Measurements from ENCODE around the gene DCAF4.
A peak's percentile ranks its signal among the peaks of the same experiment; 100 is the strongest.

DCAF4 gene

DNA sequence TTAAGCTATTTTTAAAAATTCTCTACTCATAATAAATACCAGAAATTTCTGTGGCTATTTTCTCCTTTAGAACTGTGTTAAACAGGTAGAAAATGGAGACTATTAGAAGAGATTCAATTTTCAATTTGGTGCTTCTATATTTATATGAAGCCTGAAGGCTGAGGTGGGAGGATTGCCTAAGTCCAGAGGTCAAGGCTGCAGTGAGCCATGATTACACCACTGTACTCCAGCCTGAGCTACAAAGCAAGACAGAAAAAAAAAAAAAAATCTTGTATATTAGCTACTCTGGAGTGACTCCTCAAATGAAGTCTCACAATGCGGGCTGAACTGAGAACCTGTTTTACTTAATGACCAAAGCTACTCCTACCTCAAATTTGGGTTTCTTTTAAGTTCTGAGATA lies 22.5 kb upstream of the DCAF4 start:
- no peak overlapping the region for H3K4me3 ChIP-seq (ENCODE audit: low read depth, low read length)
- TF ChIP-seq, protein P1, sequence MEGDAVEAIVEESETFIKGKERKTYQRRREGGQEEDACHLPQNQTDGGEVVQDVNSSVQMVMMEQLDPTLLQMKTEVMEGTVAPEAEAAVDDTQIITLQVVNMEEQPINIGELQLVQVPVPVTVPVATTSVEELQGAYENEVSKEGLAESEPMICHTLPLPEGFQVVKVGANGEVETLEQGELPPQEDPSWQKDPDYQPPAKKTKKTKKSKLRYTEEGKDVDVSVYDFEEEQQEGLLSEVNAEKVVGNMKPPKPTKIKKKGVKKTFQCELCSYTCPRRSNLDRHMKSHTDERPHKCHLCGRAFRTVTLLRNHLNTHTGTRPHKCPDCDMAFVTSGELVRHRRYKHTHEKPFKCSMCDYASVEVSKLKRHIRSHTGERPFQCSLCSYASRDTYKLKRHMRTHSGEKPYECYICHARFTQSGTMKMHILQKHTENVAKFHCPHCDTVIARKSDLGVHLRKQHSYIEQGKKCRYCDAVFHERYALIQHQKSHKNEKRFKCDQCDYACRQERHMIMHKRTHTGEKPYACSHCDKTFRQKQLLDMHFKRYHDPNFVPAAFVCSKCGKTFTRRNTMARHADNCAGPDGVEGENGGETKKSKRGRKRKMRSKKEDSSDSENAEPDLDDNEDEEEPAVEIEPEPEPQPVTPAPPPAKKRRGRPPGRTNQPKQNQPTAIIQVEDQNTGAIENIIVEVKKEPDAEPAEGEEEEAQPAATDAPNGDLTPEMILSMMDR (conservative IDR thresholded peaks at IDR 0.05; ENCODE audit: low read depth, low read length): no peak

DNA sequence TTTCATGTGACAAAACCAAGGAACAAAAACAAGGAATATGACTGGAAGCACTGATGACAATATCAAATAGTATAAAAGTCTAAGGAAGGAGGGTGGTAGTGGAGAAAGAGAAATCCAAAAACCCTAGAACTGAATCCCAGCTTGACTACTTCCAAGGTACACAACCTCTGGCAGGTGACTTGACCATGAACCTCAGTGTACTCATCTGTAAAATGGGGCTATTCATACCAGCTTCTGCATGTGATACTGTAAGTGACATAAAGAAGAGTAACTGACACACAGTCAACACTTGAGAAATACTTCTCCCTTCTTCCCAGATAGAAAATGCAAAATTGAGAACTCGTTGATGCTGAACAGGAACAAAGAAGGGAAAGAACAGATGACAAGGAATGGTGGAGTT lies 22.0 kb upstream of the DCAF4 start:
- TF ChIP-seq, protein P1 (conservative IDR thresholded peaks at IDR 0.05; ENCODE audit: low read depth, low read length): no peak
- no peak overlapping the region for H3K4me3 ChIP-seq (ENCODE audit: low read depth, low read length)
- no peak for DNase-seq (ENCODE audit: low read depth)

More for the DNA sequence above, 22.5 kb upstream of the DCAF4 start:
- DNase-seq (ENCODE audit: low read depth): peak; percentile 26

DNA sequence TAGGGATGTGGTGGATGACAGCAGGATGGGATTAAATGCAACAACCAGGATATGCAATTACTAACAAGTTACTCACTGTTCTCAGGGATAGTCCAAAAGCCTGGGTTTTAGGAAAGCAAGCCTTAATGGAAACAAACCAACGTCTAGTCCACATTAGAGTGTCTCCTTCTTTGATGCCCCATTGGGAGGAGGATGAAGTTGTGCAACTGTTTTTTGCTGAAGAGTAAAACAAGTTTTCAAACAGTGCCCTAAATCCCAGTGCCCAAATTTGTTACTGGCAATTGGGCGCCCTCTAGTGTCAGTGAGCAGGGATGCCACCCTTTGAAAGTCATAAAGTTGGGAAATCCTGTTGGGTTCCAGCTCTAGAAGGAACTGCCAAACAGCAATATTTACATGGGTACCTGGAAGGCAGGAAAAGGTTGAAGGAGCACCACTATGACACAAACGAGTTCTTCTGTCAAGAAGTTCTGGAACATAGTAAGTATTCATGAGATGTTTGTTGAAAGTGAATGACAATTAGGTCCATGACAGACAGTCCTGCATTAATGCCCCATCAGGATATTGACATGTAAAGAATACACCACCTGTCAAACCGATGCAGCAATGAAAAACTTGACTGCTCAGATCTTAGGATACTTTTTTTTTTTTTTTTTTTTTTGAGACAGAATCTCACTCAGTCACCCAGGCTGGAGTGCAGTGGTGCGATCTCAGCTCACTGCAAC lies 21.3 kb upstream of the DCAF4 start:
- TF ChIP-seq, protein P1 (conservative IDR thresholded peaks at IDR 0.05; ENCODE audit: low read depth, low read length): peak; percentile 97
- peak; percentile 89 for DNase-seq (ENCODE audit: low read depth)
- H3K4me3 ChIP-seq (ENCODE audit: low read depth, low read length): no peak overlapping the region

DNA sequence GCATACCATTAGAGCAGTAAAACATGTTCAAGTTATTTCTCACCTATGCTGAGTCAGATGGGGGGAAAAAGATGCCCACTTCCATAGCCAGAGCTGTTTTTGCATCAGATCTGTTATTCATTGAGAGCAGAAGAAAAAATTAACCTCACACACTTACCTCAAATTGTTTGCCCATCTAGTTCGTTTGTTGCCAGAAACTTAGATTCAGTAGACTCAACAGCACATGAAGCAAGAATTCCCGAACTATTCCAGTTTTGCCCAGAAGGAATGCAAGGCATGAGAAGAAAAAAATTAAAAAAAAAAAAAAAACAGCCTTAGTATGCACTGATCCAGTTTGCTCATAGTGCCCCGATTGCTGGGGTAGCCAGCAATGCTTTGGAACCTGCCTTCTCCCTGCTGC lies 19.9 kb upstream of the DCAF4 start:
- H3K4me3 ChIP-seq (ENCODE audit: low read depth, low read length): no peak overlapping the region
- TF ChIP-seq, protein P1 (conservative IDR thresholded peaks at IDR 0.05; ENCODE audit: low read depth, low read length): no peak
- peak; percentile 66 for DNase-seq (ENCODE audit: low read depth)

DNA sequence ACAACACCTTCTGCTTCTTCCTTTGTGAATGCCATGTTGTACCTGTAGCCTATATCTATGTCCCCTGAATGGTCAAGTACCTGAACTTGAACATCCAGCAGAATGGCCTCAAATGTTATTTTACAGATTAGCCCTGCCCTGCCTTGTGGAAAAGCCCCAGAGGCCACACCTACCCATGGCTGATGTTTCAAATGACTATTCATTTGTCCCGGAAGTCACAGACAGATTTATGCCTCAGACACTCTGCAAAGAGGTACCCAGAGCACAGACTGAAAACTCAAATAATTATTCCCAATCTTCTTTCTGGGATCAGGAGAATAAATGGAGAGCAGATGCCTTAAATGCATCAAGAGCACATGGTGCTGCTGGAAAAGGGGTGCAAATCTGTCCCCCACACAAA lies 19.4 kb upstream of the DCAF4 start:
- TF ChIP-seq, protein P1 (conservative IDR thresholded peaks at IDR 0.05; ENCODE audit: low read depth, low read length): no peak
- no peak overlapping the region for H3K4me3 ChIP-seq (ENCODE audit: low read depth, low read length)
- DNase-seq (ENCODE audit: low read depth): no peak

DNA sequence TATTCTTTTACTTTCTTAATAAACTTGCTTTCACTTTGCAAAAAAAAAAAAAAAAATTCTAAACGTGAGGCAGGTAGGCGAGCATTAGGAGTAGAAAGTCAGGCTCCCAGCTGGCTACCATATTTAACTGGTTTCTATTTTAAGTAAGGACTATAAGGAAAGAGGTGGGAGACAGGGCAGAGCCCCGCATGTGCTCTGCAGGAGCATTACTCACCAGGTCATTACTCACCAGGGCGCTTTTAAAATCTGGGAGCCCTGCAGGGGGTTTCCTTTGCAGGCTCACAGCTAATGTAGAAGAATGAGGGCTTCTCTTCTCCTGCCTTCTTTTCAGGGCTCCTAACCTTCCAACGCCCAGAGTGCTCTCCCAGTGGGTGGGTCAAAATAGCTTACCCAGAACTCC lies 18.4 kb upstream of the DCAF4 start:
- no peak overlapping the region for H3K4me3 ChIP-seq (ENCODE audit: low read depth, low read length)
- DNase-seq (ENCODE audit: low read depth): peak; percentile 84
- TF ChIP-seq, protein P1 (conservative IDR thresholded peaks at IDR 0.05; ENCODE audit: low read depth, low read length): peak; percentile 22

DNA sequence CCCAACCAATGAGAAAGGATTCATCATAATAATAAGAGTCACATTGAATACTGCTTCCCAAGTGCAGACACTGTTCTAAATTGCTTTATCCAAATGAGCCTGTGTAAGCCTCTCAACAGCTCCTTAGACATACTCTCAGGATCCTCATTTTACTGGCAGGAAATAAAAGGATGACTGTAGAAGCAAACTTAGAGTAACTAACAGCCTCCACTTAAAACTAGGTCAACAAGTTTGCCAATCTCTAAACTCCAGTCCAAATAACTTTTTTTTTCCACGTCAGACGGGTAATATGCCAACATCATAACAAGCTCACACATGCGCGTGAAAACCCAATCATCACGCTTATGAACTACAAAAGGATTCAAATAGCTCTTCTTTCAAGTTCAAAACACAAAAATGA lies 17.1 kb upstream of the DCAF4 start:
- DNase-seq (ENCODE audit: low read depth): no peak
- no peak overlapping the region for H3K4me3 ChIP-seq (ENCODE audit: low read depth, low read length)
- TF ChIP-seq, protein P1 (conservative IDR thresholded peaks at IDR 0.05; ENCODE audit: low read depth, low read length): no peak

All from choroid plexus epithelial cell (primary cell).